Inferior parietal cortex (tissue), 1 donor: ENCODE measurements around the gene CRADD.
"Not testable (repeated sequence)": the region's sequence is repeated elsewhere in the genome, so short reads cannot be mapped to it uniquely, and the experiment has no call there.

Source experiments
- DNase-seq: peaks from one replicate; pipeline ENCODE4 v3.0.0-alpha.2; 2016; ENCODE audit errors: extremely low spot score

CRADD gene

DNA sequence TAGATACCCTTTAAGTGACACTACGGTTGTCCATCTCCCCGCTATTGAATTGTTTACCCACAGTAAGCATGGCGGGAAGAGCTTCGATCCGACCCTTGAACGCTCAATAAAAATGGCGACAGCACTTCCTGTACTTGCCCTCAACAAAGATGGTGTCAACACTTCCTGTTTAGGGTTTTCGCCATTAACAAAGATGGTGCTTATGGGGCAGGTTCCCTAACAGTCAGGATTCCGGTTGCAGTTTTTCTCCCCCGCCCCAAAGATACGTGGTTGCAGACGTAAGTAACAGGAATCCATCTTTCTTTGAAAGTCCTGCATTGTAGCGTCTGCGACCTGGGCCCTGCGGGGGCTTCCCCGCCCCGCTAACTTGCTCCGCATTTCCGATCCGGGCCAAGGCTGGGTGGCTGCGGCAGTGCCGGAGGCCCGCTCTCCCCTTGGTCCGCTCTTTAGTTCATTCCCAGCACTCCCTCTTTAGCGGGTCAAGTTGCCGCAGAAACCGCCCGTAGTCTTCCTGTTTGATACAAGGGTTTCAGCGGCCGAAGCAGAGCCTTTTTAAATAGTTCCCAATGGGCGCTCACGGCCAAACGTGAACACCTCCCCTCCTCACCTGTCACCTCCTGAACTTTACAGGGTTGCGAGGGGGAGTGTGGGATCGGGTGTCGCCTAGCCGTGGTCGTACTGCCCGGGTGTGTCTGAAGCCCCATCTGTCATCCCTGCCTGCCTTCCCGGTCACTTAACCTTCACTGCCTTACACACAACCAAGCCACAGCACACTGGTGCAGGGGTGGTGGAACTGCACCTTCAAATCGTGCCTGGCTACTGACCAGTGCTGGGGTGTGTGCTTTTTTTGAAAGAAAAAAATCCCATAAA lies at the start of gene CRADD:
Gene CRADD, plus strand, starts transcription at position 181 of the 870 bp plus-strand sequence.
- peak; percentile 99 for DNase-seq

DNA sequence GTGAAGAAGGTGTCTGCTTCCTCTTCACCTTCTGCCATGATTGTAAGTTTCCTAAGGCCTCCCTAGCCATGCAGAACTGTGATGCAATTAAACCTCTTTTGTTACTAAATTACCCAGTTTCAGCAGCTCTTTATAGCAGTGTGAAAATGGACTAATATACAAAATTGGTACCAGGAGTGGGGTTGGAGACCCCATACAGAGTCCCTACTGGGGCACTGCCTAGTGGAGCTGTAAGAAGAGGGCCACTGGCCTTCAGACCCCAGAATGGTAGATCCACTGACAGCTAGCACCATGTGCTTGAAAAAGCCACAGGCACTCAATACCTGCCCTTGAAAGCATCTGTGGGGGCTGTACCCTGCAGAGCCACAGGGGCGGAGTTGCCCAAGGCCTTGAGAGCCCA lies 44.8 kb upstream of the CRADD start:
- DNase-seq: no peak

DNA sequence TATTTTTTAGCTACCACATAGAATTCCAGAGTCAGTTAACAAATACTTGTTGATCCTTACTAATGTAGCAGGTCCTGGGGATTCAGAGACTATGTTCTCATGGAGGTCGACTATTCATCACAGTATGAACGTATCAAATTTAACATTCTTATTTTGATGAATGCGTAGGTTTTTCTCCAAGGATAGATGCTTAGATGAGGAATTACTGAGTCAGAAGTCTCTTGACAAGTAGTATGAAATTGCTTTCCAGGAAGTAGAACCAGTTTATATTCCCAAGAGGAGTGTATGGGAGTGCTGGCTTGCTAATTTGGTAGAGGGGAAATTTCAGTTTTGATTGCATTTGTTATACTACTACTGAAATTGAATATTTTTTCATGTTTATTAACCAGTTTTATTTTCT lies 42.8 kb upstream of the CRADD start:
- DNase-seq: no peak

DNA sequence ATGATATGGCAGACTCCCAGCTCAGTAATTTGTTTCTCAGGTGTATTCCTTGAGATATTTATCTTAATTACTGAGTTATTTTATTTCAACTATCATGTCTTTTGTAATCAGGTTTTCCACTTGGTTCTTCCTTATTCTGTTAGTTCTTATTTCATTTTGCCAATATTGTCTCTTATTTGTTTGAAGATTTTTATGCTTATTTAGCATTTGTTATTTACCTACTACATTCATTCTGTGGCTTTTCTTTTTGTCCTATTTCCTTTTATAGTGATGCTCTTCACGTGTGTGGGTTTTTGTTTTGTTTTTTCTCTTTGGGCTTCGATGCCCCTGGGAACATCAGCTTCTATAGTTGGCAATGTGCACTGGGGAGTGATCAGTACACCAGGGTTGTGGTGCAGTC lies 40.5 kb upstream of the CRADD start:
- no peak for DNase-seq

DNA sequence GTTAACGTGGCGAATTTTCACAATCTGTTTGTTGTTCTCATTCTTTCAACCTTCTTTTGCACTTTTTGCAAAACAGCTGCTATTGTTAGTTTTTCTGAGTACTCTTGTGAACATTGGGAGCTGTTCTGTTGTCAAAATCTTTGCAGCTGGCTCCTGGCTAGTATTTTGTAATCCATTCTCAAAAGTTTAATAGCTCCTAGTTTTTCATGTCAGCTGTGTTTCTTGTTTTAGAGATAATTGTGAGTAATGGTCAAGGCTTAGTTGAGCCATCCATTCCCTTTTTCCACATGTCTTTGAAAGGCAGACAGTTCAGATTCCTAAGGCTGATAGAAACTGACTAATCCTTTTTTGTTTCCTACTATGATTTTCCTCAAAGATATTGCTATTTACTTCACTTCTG lies 39.1 kb upstream of the CRADD start:
- no peak for DNase-seq

DNA sequence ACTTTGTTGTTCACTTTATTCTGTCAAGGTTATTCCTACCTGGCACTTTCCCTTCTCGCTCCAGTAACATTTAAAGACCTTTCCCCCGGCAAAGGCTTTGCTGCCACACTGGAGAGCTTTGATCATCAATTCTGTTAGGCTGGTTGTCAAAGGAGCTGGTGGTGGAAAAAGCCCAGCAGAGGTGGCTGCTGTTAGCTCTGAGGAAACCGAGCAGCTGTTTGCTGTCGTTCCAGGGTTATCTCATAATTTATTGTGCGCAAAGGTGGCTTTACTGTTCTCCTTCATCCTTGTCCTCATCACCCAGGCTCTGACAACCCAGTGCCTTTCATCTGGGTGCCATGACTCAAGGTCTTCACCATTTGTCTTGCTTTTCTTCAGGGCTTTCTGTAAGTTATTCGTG lies 38.2 kb upstream of the CRADD start:
- DNase-seq: no peak

DNA sequence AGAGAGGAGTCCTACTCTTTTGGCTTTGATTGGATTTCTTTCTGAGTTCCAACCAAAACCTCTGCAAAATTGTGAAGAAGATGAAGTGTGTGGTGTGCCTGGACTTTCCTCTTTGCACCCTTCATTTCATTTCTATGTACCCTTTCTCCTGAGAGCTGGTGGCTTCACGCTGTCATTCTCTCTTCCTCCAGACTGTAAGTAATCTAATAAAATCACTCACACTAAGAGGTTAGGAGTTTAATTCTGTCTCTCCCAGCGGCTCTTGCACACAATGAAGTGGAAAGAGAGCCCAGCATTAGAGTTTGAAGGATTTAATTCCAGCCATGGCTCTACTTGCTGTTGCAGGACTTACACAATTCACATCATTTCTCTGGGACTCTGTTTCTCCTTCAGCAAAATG lies 37.8 kb upstream of the CRADD start:
- DNase-seq: no peak

DNA sequence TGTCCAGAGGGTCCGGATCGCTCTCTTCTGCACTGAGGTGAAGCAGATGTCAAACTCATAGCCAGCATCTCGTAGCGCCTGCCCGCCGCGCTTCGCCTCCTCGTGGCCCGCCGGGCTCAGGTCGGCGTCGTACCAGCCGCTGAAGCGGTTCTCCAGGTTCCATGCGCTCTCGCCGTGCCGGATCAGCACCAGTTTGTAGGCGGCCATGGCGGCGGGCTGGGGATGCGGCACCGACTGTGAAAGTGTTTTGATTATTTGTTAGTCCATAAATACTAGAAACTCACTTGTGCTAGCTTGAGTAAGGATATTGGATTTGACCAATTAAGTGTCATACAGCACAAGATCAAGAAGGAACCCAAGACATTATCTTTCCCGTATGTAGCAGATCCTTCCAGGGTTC lies 35.8 kb upstream of the CRADD start:
- not testable (repeated sequence) for DNase-seq

DNA sequence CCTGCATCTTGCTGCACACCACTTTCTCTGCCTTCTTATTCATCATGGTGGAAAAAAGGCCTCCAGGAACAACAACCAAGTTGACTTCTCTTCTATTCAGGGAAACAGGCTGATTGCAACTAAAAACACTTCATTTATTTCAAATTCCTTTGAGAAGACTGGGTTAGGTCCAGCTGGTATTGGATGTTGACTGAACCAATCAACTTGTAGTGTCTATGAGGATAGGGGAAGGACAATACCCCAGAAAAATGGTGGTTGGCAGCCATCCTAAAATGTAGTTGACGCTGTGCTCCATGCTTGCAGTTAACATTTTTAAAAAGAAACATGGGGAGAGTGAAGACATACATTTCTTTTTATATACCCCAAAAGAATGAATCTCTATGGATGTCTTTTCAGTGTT lies 34.4 kb upstream of the CRADD start:
- no peak for DNase-seq

DNA sequence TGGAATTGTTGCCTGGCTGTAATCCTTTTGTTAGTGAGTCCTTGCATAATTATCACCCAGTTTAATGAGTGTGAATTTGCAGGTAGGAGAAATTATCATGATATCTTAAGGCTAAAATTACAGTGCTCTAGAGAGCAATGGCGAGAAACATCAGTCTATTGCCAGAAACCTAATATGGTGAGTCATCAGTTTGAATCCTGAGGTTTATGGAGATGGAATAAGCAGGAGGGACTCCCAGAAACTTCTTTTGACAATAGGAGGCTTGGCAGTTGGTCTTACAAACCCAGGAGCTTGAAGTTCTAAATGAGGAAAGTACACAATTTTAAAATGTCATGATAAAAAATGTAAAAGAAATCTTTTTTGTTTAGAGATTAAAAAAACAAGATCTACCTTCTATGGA lies 31.5 kb upstream of the CRADD start:
- DNase-seq: no peak

DNA sequence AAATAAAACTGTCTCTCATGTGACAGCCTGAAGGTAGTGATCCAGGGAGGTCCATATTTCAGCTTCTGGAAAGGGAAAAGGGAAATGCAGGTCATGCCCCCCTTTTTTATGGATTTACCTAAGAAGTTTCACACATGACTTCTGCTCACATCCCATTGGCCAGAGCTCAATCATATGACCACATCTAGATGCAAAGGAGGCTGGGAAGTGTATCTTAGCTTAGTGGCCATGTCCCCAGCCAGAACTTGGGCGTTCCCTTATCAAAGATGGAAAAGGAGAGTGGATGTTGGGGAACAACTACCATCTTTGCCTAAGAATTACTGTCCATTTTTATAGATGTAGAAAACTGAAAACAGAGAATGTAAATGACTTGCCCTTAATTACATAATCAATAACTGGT lies 26.5 kb upstream of the CRADD start:
- DNase-seq: no peak

DNA sequence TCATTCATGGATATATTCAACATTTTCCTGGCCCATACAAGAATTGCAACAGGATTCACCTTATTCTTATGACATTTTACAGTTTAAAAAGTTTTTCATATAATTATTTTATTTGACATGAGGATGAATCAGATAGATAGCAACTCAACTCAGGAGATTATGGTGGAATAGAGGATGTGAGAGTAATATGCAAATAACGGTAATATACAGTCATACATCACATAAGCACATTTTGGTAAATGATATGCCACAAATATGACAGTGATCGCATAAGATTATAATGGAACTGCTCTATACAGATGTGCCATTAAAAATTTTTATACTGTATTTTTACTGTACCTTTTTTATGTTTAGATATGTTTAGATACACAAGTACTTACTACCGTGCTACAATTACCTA lies 24.1 kb upstream of the CRADD start:
- DNase-seq: no peak

DNA sequence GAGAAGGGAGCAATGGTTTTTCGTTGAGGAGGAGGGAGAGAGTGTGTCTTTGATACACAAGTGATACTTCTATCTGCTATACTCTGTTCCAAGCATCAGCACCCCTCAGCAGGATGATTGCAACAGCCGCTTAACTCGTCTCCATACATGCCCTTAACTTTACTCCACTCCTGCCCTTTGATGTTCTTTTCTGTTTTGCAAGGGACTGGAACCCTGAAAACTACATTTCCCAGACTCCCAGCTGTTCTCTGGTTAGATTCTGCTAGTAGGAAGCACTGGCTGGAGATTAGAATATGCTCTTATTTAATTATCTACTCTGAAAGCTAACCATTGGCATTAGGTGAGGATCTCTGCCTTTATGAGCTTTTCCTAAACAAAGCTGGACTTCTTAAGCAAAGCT lies 23.5 kb upstream of the CRADD start:
- DNase-seq: no peak

DNA sequence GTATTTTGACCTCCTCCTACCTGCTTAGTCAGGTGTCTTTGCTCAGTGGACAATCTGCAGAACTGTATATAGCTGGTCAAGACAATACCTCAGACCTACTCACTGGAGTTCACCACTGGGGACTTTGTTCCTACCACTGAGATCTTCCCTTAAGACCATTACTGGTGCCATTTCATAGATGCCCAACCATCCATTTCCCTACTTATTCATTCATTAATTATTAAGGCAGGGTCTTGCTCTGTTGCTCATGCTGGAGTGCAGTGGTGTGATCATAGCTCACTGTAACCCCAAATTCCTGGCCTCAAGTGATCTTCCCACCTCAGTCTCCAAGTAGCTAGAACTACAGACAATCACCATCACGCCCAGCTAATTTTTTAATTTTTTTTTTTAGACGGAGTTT lies 22.8 kb upstream of the CRADD start:
- no peak for DNase-seq

DNA sequence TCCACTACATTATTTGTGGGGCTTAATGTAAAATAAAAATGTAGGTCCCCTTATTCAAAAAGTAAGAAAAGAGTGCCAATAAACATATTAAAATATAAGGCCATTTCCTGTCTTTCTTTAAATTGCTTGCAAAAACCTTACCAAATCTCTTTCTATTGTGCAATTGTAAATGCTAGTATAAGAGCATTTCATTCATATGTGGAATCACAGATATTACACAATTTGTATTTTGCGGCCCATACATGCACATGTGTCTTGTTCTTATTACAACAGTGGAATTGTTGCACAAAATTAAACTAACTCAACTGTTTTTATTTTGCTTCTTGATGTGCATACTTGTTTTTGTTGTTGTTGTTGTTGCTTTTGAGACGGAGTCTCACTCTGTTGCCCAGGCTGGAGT lies 20.1 kb upstream of the CRADD start:
- DNase-seq: no peak

DNA sequence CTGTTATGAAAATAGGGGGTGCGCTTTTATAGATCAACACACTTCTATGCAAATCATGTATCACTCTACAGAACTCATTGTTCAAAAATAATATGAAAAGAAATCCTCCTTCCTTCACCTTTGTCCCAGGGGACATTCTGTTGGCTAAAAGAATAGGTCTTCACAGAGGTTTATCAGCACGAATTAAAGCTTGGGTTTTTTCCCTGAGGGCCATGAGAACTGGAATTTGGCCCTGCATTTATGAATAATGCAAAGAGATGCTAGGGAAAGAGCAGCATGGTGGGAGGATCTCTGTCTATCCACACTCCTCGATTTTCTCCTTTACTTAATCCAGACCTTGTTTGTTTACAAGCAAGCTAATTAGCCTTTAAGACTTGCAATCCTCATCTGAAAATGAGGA lies 16.2 kb upstream of the CRADD start:
- no peak for DNase-seq

DNA sequence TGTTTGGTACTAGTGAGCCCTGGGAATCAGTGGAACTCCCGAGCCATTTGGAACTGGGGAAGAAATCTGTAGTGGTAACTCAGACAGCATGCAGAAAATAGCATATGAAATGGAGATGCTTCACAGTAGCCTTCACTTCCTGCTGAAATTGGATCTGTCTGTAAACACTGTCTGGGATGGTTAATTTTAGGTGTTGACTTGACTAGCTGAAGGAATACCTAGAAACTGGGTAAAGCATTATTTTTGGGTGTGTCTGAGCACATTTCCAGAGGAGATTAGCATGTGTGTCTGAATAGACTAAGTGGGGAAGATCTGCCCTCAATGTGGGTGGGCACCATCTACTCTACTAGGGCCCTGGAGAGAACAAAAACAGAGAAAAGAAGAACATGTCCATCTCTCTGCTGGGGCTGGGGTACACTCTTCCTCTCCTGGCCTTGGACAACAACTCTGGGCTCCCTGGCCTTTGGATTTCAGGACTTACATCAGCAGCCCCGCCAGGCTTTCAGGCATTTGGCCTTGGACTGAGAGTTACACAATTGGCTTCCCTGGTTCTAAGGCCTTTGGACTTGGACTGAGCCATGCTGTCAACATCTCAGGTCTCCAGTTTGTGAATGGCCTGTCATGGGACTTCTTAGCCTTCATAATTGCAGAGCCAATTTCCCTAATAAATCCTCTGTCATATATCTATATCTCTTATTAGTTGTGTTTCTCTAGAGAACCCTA lies 14.0 kb upstream of the CRADD start:
- no peak for DNase-seq

DNA sequence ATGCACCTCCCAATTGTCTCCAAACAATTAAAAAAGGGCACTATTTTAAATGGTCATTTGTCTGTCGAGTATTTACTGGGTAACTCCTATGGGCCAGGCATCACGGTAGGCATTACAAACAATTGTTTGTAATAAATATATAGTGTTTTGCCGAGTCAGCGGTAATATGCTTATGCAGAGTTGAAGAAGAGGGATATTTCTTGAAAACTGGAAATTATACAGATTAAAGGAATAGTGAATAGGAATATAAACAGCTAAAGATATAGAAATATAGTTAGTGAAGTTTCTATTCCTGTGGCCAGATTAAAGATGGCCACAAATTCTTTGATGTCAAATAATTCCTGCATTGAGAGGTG lies 13.5 kb upstream of the CRADD start:
- DNase-seq: no peak

DNA sequence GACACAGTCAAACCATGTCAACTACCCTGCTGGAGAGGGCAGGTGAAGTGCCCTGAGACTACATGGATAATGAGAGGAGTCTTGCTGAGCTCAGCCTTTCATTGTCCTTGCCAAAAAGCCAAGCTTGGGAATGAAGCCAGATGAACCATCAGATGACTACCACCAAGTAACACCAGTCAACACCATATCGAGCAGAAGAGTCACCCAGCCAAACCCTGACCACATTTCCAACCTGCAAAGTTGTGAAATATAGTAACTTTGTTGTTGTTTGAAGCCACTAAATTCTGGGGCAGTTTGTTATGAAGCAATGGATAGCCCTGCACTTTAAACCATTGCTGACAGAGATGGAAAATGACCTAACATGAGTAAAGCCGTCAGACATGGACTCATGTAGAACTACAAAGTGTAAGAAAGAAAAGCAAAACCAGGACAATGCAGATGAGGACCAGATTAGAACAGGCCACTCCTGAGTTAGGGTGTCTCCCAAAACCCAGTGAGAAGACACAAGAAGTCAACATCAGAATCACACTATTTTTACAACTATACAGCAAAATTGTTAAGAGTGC lies 12.5 kb upstream of the CRADD start:
- no peak for DNase-seq

DNA sequence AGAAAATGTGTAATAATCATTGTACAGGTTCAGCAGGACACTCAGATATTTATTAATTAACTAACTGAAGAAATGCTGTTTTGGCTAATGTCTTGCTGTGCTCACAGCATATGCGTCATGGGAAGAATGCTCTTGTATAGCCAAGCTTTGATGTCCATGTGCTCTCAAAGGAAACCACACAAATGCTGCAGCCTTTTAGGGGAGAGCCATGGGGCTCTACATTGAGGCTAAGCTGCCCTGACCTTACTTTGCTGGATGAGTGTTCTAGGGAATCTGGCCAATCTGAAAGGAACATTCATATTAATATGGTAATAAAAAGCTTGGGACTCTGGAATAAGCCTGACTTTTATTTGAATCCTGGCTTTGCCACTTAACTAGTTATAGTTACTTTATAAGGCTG lies 9.5 kb upstream of the CRADD start:
- DNase-seq: no peak

DNA sequence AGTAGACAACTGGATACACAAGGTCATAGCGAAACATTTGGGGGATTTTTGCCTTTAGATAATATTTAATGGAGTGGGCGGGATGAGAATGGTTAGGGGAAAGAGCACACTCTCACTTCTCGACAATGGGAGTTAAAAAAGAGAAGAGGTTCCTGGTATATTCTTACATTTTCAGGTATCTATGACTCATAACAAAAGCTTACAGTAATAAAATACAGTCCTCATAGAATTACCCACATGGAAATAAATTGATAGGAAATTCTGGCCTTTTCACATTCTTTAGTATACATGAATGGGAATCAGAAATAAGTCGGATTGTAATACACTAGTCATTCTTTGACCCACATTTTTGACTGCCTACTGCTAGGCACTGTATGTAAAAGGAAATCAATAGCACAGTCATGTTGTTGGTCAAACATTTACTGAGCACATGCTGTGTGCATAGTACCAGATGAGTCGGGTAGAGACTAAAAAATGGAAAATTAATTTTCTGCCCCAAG lies 8.2 kb upstream of the CRADD start:
- DNase-seq: no peak

DNA sequence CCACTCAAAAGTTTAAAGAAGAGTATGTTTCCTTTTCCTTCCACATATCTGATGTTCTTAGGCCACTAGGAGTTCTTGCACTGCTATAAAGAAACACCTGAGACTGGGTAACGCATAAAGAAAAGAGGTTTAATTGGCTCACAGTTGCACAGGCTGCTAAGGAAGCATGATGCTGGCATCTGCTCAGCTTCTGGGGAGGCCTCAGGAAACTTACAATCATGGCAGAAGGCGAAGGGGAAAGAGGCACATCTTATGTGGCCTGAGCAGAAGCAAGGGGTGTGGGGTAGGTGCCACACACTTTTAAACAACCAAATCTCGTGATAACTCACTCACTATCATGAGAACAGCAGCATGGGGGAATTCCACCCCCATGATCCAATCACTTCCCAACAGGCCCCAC lies 7.7 kb upstream of the CRADD start:
- no peak for DNase-seq

DNA sequence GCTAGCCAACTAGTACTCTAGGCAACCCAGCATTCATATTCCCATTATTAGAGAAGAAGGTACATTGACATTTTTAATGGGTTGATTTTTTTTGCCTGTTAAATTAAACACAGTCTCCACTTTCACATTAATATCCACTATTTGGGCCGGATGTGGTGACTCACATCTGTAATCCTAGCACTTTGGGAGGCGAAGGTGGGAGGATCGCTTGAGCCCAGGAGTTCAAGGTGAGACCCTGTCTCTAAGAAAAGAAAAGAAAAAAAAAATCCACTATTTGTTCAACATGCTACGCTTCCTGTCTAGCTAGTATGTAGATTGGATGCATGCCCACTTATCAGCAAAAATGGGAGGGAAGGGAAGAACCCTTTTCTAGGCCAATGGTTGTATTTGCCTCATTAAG lies 7.1 kb upstream of the CRADD start:
- DNase-seq: no peak
